Activated T-helper 1 cell treated with anti-CD3 and anti-CD28 coated beads, Interleukin-2, amount 50 U/mL, for 16 hours (primary cell): ENCODE data around the gene PRIMPOL.
A peak's percentile ranks its signal among the peaks of the same experiment; 100 is the strongest.
"Not testable (repeated sequence)": the region's sequence is repeated elsewhere in the genome, so short reads cannot be mapped to it uniquely, and the experiment has no call there.

ENCODE experiments used
- DNase-seq, 2 donors: peaks; one replicate each; pipeline ENCODE4 v3.0.0-alpha.2; 2020; ENCODE audit warnings: low read depth in 1 of 2, low spot score in 1 of 2

The PRIMPOL gene

DNA sequence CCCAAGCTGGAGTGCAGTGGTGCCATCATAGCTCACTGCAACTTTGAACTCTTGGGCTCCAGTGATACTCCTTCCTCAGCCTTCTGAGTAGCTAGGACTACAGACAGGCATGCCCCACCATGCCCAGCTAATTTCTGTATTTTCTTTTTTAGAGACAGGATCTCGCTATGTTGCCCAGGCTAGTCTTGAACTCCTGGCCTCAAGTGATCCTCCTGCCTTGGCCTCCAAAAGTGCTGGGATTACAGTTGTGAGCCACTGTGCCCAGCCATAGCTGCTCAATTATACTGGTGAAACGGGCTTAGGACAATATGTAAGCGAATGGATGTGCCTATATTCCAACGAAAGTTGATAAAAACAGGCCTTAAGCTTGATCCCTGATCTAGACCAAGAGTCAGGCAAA is 13.4 kb upstream of the PRIMPOL start:
- DNase-seq: no peak

DNA sequence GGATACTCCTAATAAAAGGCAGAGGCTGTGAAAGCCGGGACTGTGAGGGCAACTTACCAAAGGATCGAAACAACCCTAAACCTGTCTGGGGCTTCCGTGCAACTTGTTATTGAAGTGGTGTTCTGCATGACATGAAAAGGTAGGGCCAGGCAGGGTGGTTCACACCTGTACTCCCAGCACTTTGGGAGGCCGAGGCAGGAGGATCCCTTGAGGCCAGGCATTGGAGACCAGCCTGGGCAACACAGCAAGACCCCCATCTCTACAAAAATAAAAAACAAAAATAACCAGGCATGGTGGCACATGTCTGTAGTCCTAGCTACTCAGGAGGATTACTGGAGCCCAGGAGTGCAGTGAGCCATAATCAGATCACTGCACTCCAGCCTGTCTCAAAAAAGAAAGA is 12.6 kb upstream of the PRIMPOL start:
- no peak for DNase-seq

DNA sequence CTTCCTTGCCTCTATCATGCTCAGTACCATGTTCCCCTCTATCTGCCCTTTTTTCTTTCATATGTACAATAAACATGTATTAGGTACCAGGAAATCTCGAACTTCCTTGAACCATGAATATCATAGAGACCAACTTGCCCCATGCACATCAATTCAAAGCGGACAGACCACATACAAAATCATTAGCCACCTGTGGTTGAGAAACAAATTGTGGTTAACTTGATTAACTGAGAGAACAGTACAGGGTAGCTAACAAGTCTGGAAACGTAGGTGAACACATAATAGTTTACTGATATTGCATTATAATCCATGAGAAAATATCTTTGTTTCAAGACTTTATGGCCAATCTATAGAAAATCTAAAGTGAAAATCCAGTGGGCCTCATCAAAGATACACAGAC is 8.5 kb upstream of the PRIMPOL start:
- no peak for DNase-seq

DNA sequence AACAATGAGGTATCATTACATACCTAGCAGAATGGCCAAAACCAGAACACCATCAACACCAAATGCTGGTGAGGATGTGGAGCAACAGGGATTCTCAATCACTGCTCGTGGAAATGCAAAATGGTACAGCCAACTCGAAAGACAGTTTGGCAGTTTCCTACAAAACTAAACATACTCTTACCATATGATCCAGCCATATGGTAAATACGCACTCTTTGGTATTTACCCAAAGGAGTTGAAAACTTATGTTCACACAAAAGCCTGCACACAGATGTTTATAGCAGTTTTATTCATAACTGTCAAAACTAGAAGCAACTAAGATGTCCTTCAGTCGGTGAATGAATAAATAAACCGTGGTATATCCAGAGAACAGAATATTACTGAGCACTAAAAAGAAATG is 8.1 kb upstream of the PRIMPOL start:
- no peak for DNase-seq

DNA sequence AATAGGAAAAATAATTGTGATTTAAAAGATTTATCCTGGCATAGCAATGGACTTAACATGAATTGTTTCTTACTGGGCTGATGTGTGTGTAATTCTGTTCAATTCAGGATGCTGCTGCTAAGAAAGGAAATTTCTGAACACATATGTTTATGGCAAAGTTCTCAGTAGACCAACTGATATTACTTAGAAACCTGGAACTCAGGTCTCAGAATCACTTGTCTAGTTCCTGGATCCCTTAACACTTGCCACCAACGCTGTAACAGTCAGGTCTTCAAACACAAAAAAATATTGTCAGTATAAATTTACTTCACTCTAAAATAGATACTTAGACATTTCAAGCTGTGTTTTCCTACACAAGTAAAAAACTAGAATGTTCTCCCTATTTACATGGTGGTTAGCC is 5.8 kb upstream of the PRIMPOL start:
- no peak for DNase-seq

DNA sequence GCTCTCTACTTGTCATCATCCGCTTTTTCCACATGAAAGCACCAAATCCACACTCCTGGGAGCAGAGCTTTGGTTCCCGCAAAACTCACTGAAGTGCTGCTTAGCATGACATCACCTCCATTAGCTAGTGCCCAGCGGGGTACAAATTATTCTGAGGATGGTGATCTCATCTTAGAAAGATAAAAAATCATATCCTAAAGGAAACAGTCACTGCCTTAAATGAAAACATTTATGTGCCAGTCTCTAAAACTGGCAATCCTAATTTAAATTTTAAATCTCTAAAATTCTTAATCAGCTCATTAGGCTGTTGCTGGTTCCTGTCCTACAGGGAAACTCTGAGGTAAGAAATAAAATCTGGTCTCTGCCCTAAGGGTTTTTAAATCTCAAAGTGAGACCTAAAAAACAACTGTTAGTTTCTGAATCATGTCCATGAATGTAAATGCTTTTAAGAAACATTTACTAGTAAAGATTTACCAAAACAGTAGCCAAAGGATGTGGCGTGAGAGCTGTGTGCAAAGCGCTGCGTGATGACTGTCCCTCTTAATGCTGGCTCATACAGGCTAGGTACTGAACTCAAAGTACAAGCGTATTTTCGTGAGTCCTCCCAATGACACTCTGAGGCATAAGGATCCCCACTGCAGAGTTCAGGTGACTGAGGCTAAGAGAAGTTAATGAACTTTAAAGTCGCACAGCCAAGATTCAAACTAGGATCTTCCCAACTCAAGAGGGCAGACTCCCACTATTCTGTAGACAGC is 4.8 kb upstream of the PRIMPOL start:
- no peak for DNase-seq

DNA sequence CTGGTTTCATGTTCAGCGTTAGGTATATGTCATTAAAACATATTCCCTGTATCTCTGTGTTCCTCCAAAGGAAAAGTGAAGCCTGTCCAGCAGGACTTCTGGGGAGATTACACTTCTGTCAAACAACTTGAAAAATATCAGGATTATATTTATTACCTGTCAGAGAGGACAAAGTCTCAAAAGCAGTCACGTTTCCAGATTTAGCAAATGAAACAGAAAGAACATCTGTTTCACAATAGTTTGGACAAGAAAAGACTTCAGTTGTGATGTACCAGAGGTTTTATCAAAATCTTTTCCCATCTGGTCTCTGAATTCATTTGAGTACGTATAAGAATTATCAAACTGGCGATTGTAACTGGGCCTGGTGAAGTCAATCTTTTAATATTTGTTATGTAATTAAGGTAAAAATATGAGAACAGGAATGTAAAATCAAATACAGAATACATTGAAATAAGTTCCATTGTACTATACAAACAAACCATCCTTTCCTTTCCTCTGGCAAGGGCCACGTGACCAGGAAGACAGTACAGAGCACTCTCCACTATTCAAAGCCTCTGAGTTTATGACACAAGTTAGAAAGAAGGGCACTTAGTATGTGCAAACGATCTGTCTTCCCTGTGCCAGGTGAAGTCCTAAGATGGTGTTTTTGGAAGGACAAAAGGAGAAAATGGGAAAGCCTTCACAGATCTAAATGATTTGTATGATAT is 3.5 kb upstream of the PRIMPOL start:
- no peak for DNase-seq

DNA sequence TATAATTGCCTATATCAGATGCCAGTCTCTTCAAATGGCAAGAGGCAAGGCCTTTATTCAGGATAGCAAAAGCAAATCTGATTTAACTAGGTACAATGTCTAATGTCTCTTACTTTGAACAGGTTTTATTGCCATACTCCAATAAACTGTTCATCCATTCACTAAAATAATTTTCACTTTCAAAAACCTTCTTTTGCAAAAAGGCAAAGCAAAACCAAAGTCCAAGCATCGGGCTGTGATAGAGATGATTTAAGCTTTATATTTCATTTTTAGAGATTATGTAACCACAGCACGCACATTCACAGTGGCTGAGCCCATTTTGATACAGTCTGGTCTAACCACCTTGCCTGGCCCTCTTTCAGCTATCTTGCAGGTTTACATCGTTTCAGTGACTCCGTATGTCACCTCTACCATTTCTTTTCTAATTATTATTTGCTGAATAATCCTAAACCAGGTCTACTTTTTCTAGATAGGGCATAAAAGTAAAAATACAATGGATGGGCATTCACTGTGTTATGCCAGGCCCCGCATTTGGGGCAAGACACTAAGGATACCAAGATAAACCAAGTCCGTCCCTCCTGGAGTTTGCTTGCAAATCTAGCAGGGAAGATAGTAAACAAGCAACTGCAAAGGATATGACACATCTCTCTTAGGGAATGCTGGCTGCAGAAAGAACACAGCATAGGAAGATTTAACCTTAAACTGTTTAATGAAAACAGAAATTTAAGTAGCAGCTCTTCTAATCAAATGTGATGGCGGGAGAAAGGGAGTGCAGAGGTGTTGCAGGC is 2.1 kb upstream of the PRIMPOL start:
- DNase-seq: no peak

DNA sequence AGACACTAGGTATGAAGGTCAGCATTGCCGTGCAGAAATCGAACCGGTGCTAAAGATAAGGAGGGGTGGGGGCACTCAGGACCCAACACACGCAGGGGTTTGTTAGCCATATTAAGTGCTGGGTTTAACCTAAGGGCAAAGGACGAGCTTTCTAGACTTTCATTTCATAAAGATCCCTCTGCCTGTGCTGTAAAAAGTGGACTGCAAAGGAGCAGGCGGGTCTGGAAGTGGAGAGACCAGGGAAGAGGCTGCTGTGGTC is 1.6 kb upstream of the PRIMPOL start:
- no peak for DNase-seq

DNA sequence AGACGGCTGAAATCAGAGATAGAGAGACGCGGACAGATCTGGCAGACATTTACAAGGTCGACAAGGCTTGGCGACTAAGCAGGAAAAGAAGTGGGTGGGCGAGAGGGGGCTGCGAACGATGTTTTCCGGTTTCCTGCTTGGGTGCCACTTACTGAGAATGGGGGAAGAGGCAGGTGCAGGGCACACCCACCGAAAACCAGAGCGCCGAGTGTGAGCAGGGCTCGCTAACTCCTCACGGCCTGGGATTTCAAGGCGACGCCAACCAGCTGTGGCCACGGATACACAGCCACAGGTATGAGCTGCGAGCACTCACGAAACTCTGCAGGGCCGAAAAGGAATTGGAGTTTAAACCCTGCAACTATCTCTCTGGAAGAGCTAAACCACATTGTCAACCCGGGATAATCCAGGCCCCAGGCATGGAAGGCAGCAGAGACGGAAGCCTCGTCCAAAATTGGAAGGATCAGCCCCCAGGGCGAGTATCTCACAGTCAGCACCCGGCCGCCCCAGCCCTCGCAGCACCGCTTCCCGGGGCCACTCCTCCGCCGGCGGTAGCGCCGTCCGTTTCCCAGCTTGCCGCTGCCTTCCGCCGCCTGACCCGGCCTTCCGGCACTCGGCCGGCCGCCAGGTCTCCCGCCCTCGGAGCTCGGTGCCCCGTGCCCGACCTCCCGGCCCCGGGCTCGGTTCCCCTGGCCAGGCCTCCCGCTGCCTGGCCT is 1.1 kb upstream of the PRIMPOL start:
- DNase-seq: peak; percentile 11 to 19

DNA sequence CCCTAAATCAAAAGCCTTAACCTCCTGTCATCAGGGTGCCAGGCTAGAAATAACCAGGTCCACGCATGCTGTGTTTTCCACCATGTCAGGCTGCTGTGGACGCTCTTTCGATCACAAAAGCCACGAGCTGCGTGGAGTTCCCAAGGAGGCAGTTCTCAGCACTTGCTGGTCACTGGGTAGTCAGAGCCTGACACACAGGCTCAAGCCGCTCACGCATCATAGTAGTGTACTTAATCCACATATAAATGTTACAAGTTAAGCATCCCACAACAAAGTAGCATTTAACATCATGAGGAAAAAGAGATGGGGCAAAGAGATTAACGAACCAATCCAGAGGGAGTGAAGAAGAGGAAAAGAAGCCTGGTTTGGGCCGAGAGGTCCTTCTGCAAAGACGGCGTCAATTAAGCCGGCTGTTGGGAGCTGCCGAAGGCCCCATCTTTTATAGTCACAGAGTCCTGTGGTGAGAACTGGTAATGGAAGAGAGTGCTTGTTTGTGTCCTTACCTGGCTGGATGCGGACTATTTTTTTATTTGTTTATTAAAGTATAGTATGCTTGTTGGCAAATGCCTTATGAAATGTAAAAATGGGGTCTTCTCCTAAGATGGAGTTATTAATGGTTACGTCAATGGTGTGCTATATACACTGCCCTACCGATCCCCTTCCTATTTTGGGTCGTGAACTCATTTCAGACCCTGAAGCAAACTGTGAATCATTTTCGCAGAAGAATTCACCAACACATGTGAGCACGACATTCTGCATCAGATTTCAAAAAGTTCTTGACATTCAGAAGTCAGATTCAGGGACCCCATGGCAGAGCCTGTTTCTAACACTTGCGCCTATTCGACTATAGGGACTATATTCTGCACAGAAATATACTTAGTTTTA is 675 bp downstream of the PRIMPOL start:
- no peak for DNase-seq

DNA sequence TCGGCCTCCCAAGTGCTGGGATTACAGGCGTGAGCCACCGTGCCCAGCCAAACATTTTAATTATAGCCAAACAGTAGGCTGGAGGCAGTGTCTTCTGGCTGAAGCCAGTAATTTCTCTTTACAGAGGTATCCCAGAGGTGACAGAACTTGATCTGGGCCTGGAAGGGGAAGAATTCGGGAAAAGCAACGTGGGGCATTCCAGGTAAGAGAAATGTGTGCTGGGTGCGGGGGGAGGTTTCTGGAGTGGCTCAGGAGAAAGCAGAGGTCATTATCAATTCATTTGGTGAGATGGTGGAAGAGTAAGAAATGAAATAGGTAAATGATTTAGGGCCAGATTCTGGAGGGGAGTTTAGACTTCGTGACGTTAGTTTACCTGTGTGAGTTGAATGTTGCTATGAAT is 2.4 kb downstream of the PRIMPOL start:
- DNase-seq: no peak

DNA sequence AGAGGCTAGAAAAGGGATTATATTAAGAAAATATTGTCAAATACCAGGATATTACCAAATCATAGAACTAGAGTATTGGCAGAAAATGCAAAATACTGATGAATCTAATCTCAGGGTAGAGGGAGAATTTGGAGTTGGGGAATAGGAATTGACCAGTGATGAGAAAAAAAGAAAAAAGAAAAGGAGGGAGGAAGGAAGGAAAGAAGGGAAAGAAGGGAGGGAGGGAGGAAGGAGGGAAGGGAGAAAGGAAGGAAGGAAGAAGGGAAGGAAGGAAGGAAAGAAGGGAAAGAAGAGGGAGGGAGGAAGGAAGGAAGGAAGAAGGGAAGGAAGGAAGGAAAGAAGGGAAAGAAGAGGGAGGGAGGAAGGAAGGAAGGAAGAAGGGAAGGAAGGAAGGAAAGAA is 3.1 kb downstream of the PRIMPOL start:
- not testable (repeated sequence) for DNase-seq

DNA sequence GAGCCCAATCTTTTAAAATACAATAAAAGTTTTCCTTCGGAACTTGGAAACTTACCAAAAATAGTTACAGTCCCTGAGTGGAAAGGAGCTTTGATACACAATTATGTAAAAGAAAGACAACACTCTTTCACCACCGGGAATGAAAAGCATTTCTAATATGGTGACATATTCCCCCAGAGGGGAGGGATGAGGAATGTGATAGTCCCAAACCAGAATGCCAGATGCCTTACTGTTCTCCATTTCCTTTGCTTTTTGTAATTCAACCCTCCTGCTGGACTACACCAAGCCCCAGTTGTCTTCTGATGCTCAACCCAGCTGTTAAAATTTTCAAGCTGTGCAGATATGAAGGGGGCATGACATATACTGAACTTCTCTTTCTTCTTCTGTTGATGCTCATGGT is 4.1 kb downstream of the PRIMPOL start:
- DNase-seq: no peak

DNA sequence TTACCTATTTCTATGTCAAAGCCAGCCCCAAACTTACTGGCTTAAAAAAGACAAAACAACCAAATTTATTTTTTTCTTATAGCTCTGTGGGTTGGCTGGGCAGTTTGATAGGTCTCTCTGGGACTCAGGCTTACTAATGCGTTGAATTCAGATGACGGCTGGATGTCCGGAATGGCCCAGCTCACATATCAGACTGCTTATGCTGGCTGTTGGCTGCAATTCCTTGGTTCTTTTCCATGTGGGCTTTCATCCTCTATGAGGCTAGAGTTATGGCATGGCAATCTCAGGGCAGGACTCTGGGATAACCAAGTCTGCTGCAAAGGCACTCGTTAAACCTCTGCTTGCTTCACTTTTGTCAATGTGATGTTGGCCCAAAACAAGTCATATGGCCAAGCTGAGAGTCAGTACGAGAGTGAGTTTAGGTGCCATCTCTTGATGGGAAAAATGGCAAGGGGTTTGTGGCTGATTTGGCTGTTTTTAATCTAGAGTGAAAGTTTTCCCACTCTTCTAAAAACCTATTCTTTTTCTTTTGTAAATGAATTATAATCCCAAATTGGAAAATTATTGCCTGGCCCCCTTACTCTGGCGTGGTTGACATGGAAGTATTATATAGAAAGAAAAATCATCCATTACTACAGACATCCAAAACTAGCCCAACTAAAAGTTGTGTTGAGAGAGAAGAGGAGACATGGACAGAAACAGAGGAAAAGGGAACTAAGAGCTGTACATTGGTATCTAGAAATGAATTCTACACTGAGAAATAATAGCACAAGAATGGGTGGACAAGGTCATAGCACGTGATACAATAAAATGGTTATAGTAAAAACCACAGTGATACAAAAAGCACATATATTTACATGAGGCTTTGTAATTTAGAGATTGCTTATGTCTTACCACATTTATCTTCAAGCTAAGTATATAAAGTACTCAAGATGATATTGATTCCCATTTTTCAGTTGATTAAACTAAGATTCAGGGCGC is 6.6 kb downstream of the PRIMPOL start:
- DNase-seq: no peak

DNA sequence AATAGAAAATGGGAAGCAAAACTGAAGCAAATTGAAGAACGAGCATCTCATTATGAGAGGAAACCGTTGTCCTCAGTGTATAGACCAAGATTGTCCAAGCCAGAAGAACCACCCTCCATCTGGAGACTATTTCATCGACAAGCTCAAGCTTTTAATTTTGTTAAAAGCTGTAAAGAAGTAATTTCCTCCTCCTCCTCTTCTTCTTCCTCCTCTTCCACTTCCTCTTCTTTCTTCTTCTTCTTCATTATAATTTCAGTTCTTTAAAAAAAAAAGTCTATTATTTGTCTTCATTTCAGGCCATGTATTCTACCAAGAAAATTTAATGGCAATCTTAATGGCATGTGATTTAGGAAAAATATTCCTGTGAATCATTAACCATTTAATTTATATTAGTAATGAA is 7.6 kb downstream of the PRIMPOL start:
- no peak for DNase-seq

DNA sequence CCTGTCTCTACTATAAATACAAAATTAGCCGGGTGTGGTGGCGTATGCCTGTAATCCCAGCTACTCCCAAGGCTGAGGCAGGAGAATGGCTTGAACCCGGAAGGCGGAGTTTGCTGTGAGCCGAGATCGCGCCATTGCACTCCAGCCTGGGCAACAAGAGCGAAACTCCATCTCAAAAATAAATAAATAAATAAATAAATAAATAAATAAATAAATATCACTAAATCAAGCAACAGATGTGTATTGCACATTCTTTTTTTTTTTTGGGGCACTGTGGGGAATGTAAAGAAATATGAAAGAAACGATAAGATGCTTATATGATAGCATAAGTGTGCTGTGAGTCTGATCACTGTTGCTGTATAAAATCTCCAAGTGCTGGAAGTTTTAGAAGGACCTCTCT is 8.3 kb downstream of the PRIMPOL start:
- not testable (repeated sequence) for DNase-seq

DNA sequence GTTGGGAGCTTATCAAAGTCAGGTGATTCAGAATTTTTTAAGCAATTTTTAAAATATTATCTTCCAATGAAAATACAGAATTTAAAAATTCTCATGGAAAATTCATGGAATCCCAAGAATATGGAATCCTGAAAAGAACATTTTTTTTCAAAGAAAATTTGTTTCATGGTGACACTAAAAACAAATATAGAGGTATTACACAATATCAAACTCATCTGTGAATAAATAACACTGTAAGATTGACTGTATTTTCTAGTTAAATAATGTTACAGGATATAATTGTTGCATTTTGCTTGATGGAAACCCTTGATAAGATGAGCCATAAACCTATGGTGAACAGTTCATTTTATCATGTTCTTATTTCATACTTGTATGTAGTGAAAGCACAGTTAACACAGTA is 11.4 kb downstream of the PRIMPOL start:
- no peak for DNase-seq

DNA sequence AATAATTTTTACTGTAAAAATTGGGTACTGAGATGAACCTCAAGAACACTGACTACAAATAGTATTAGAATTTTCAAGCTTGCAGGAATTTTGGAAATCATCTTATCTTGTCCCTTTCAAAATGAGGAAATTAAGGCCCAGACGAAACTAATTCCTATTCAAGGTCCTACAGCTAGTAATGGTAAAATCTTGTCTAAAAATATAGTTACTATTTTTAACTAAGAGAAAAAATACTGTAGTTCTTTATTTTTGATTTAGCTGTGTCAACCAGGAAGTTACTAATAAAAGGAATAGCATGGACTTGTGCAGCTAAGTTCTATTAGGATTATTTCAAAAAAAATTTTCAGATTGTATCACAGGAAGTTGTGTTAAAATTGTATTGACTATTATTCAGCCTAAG is 12.7 kb downstream of the PRIMPOL start:
- no peak for DNase-seq
